Osteocyte (in vitro differentiated cells): ENCODE results near the gene ATP6V1G2. TPM values are rescaled to one million over a fixed set of nuclear protein-coding genes. Genes with fewer than 3 reads are reported as not detected.
"Not testable (repeated sequence)": the region's sequence is repeated elsewhere in the genome, so short reads cannot be mapped to it uniquely, and the experiment has no call there.

ENCODE experiments used
- DNase-seq: peaks from one replicate; pipeline ENCODE4 v3.0.0; 2021; ENCODE audit warnings: mixed read lengths; ENCODE audit not compliant: unreplicated experiment; ENCODE audit errors: extremely low spot score
- H3K27ac Mint-ChIP-seq: one replicate; pipeline ENCODE4 v1.8.0; 2021; ENCODE audit warnings: mild to moderate bottlenecking, mixed read lengths; ENCODE audit not compliant: unreplicated experiment
- H3K27me3 Mint-ChIP-seq: one replicate; pipeline ENCODE4 v1.8.0; 2021; ENCODE audit warnings: mixed read lengths; ENCODE audit not compliant: unreplicated experiment
- H3K36me3 Mint-ChIP-seq: one replicate; pipeline ENCODE4 v1.8.0; 2021; ENCODE audit warnings: mixed read lengths; ENCODE audit not compliant: unreplicated experiment
- H3K4me1 Mint-ChIP-seq: one replicate; pipeline ENCODE4 v1.8.0; 2021; ENCODE audit warnings: mixed read lengths; ENCODE audit not compliant: unreplicated experiment
- H3K4me3 Mint-ChIP-seq: one replicate; pipeline ENCODE4 v1.8.0; 2021; ENCODE audit warnings: mild to moderate bottlenecking, moderate library complexity, mixed read lengths; ENCODE audit not compliant: unreplicated experiment
- H3K9me3 Mint-ChIP-seq: one replicate; pipeline ENCODE4 v1.8.0; 2021; ENCODE audit warnings: mixed read lengths; ENCODE audit not compliant: unreplicated experiment
- CTCF ChIP-seq: fragments of 200-600 bp; sonication (generic); IDR thresholded peaks from 2 replicates; pipeline ENCODE4 v1.5.0; 2021; ENCODE audit warnings: antibody characterized with exemption, mild to moderate bottlenecking, moderate library complexity
- long read RNA-seq: library from polyadenylated mRNA; unstranded; transcript quantifications from one replicate; pipeline ENCODE4 v2.0.0, GENCODE V29; 2021
- total RNA-seq: library from RNA; stranded (reverse); gene quantifications from 2 replicates; pipeline ENCODE4 v1.2.1, GENCODE V29; 2021

The ATP6V1G2 gene
- total RNA-seq: 8.8 and 9.0 TPM in 2 replicates
- long read RNA-seq, transcript ATP6V1G2-205 (3 exons, 1,588 nt): major isoform, 30 of 31 reads
- long read RNA-seq, partial matches to known transcripts: 0 of 31 reads
- long read RNA-seq, other reads (novel, unspliced or antisense): 1 of 31 reads

- H3K4me3 Mint-ChIP-seq: peak within 1 kb of the TSS; percentile 86
- H3K27ac Mint-ChIP-seq: peak within 1 kb of the TSS; percentile 86
- H3K36me3 Mint-ChIP-seq: peaks cover 13% of the 10 kb centered on the region
- H3K9me3 Mint-ChIP-seq: no peaks in the 10 kb centered on the region
- peak; percentile 94 for TF ChIP-seq CTCF
- H3K4me1 Mint-ChIP-seq: peaks cover 47% of the 10 kb centered on the region
- peak; percentile 97 for DNase-seq
- no peaks in the 10 kb centered on the region for H3K27me3 Mint-ChIP-seq
These were observed at the start of gene ATP6V1G2 for GRCh38 chr6:31546339-31546957. Gene ATP6V1G2 (minus strand): TSS chr6:31546608. CDS start chr6:31546559, 49 bp downstream.

GRCh38 chr6:31592396-31592771 lies 46.0 kb upstream of the ATP6V1G2 start:
- Mint-ChIP-seq H3K36me3 (no peaks in the 10 kb centered on the region), H3K4me1 (no peaks in the 10 kb centered on the region), H3K9me3 (no peaks in the 10 kb centered on the region), H3K27ac (no peak overlapping the region), H3K27me3 (no peaks in the 10 kb centered on the region), H3K4me3 (no peak overlapping the region)
- TF ChIP-seq CTCF: no peak
- no peak for DNase-seq

GRCh38 chr6:31590691-31591090 lies 44.3 kb upstream of the ATP6V1G2 start:
- H3K27me3 Mint-ChIP-seq, H3K4me3 Mint-ChIP-seq, H3K9me3 Mint-ChIP-seq, H3K4me1 Mint-ChIP-seq, H3K27ac Mint-ChIP-seq, DNase-seq, H3K36me3 Mint-ChIP-seq: not testable (repeated sequence)

- DNase-seq: no peak
- no peak for TF ChIP-seq CTCF
- H3K4me3 Mint-ChIP-seq: no peak overlapping the region
- H3K4me1 Mint-ChIP-seq: no peaks in the 10 kb centered on the region
- H3K27ac Mint-ChIP-seq: no peak overlapping the region
- H3K27me3 Mint-ChIP-seq: no peaks in the 10 kb centered on the region
- H3K36me3 Mint-ChIP-seq: no peaks in the 10 kb centered on the region
- no peaks in the 10 kb centered on the region for H3K9me3 Mint-ChIP-seq
These were observed 42.7 kb upstream of the ATP6V1G2 start for GRCh38 chr6:31588871-31589650.

- no peak for DNase-seq
- H3K27me3 Mint-ChIP-seq: no peaks in the 10 kb centered on the region
- H3K4me1 Mint-ChIP-seq: no peaks in the 10 kb centered on the region
- no peak for TF ChIP-seq CTCF
- H3K36me3 Mint-ChIP-seq: no peaks in the 10 kb centered on the region
- no peak overlapping the region for H3K27ac Mint-ChIP-seq
- H3K4me3 Mint-ChIP-seq: no peak overlapping the region
- H3K9me3 Mint-ChIP-seq: no peaks in the 10 kb centered on the region
These were observed 41.7 kb upstream of the ATP6V1G2 start for GRCh38 chr6:31587791-31588777.
